Measurements from ENCODE around the gene CDH4.

CDH4 gene

DNA sequence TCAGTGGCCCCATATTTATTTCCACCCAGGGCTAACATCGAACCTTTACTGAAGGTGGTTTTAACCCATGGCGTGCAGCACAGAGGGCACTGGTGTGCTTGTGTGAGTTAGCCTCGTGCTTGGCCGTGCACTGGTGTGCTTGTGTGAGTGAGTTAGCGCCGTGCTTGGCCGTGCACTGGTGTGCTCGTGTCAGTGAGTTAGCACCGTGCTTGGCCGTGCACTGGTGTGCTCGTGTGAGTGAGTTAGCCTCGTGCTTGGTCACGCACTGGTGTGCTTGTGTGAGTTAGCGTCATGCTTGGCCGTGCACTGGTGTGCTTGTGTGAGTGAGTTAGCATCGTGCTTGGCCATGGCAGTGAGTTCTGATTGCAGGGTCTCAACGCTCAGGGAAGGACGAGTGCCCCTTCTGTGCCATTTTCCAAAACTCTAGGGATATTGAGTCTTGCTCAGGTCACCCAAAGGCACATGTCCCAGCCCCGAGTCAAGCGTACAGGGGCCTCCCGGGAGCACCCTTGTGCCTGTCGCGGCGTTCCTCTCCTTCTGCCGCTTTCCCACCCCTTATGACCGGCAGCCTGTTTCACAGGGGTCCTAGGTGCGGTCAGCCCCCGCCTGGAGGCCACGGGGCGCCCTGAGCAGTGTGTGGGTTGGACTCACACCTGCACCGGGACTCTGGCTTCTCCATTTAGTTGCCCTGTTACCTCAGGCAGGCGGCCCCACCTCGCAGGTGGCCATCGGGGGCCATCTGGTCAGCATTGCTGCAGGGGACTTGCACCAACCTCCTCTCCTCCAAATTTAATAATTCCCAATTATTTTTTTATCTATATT lies 399.1 kb downstream of the CDH4 start:
- Histone ChIP-seq H3K36me3 (replicated peaks) (no peaks in the 10 kb centered on the region), H3K4me3 (no peak overlapping the region), H3K9me3 (no peaks in the 10 kb centered on the region), H3K27me3 (ENCODE audit: low read depth) (no peaks in the 10 kb centered on the region), H3K4me1 (no peaks in the 10 kb centered on the region)
- in situ Hi-C loops (cut with MboI; ENCODE audit: low sequenced_read_pairs) = no loop called here
- no peak for DNase-seq (ENCODE audit: low spot score in 2 of 2)

DNA sequence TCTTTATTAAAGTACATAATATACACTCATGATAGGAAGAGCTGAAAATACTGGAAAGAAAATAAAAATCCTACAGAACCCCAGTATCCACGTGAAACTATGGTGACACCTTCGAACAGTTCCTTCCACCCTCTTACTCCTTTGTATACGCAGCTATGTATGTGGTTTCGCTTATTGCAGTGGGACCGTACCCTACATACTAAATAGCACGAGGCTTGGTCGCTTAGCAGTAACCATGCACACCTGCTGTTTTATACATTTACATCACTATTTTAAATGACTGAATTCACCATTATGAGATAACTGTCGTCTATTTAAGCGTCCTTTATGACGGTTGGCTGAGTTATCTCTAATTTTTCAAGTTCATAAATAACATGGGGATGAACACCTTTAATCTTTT lies 400.1 kb downstream of the CDH4 start:
- H3K36me3 ChIP-seq (replicated peaks) = no peaks in the 10 kb centered on the region
- no peaks in the 10 kb centered on the region for H3K9me3 ChIP-seq
- no peak overlapping the region for H3K4me3 ChIP-seq
- no peaks in the 10 kb centered on the region for H3K4me1 ChIP-seq
- H3K27me3 ChIP-seq (ENCODE audit: low read depth) = no peaks in the 10 kb centered on the region
- no peak for DNase-seq (ENCODE audit: low spot score in 2 of 2)
- in situ Hi-C loops (cut with MboI; ENCODE audit: low sequenced_read_pairs) = no loop called here

DNA sequence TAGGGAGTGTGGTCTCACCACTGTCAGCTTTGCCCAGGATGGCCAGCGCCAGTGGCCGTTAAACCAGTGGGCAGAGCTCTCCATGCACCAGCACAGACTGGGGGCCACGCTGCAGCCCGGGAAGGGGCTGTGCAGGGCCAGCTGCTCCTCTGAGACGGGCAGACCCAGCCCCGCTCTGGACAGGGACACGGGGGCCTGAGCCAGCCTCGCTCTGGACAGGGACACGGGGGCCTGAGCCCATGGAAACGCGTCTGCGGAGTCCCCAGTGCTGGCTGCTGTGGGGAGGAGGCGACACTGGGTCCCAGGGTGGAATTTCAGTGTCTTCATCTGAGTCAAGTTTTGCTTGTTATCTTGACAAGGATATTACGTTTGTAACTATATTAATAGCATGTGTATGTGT lies 402.7 kb downstream of the CDH4 start:
- Histone ChIP-seq H3K9me3 (no peaks in the 10 kb centered on the region), H3K27me3 (ENCODE audit: low read depth) (no peaks in the 10 kb centered on the region), H3K4me1 (no peaks in the 10 kb centered on the region), H3K4me3 (no peak overlapping the region), H3K36me3 (replicated peaks) (no peaks in the 10 kb centered on the region)
- DNase-seq (ENCODE audit: low spot score in 2 of 2) = no peak
- in situ Hi-C loops (cut with MboI; ENCODE audit: low sequenced_read_pairs) = no loop called here

GRCh38 chr20:61655591-61655990 lies 403.5 kb downstream of the CDH4 start:
- DNase-seq (ENCODE audit: low spot score in 2 of 2) = no peak
- no peaks in the 10 kb centered on the region for H3K9me3 ChIP-seq
- no peak overlapping the region for H3K4me3 ChIP-seq
- no peaks in the 10 kb centered on the region for H3K36me3 ChIP-seq (replicated peaks)
- no peaks in the 10 kb centered on the region for H3K4me1 ChIP-seq
- no peaks in the 10 kb centered on the region for H3K27me3 ChIP-seq (ENCODE audit: low read depth)
- in situ Hi-C loops (cut with MboI; ENCODE audit: low sequenced_read_pairs) = no loop called here

DNA sequence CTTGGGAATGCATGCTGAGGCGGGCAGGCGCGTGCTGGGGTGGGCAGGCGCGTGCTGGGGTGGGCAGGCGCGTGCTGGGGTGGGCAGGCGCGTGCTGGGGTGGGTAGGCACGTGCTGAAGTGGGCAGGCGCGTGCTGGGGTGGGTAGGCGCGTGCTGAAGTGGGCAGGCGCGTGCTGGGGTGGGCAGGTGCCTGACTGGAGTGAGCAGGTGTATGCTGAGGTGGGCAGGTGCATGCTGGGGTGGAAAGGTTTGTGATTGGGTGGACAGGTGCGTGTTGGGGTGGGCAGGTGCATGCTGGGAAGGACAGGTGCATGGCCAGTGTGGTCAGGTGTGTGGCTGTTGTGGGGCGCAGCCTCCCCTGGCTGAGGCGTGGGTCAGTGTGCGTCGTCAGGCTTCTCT lies 404.1 kb downstream of the CDH4 start:
- H3K27me3 ChIP-seq (ENCODE audit: low read depth) = no peaks in the 10 kb centered on the region
- DNase-seq (ENCODE audit: low spot score in 2 of 2) = no peak
- no peaks in the 10 kb centered on the region for H3K9me3 ChIP-seq
- no peak overlapping the region for H3K4me3 ChIP-seq
- in situ Hi-C loops (cut with MboI; ENCODE audit: low sequenced_read_pairs) = no loop called here
- H3K4me1 ChIP-seq = no peaks in the 10 kb centered on the region
- no peaks in the 10 kb centered on the region for H3K36me3 ChIP-seq (replicated peaks)

- no peak for DNase-seq (ENCODE audit: low spot score in 2 of 2)
- H3K27me3 ChIP-seq (ENCODE audit: low read depth) = no peaks in the 10 kb centered on the region
- in situ Hi-C loops (cut with MboI; ENCODE audit: low sequenced_read_pairs) = no loop called here
- H3K4me3 ChIP-seq = no peak overlapping the region
- H3K9me3 ChIP-seq = no peaks in the 10 kb centered on the region
- H3K4me1 ChIP-seq = no peaks in the 10 kb centered on the region
- H3K36me3 ChIP-seq (replicated peaks) = no peaks in the 10 kb centered on the region
Observed at GRCh38 chr20:61657721-61658377, 405.8 kb downstream of the CDH4 start.

- H3K4me1 ChIP-seq = no peaks in the 10 kb centered on the region
Observed at GRCh38 chr20:61658563-61658962, 406.5 kb downstream of the CDH4 start.

DNA sequence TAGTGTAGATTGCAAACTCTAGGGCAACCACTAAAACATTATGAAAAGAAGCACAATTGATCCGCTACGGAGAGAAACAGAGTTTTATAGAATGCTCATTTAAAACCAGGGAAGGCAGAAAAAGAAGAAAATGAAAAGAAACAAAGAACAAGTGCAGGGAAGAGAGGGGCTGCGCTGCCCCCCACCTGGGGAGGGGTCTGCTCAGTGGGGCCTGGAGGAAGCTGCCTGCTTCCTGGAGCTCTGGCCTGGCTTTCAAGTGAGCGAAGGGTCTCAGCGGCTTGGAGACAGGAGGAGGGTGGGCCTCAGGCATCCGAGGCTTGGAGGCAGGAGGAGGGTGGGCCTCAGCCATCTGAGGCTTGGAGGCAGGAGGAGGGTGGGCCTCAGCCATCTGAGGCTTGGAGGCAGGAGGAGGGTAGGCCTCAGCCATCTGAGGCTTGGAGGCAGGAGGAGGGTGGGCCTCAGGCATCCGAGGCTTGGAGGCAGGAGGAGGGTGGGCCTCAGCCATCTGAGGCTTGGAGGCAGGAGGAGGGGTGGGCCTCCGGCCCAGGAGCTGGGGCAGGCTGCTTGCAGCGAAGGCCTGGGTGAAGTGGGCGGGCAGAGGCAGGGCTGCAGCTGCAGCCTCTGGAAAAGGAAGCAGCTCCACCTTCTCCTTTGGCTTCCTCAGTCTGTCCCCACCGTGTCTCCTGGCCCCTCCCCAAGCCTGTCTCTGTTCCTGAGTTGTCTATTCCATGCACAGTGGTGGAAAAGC lies 407.4 kb downstream of the CDH4 start:
- Histone ChIP-seq H3K4me1 (no peaks in the 10 kb centered on the region), H3K27me3 (ENCODE audit: low read depth) (no peaks in the 10 kb centered on the region), H3K4me3 (no peak overlapping the region), H3K9me3 (no peaks in the 10 kb centered on the region), H3K36me3 (replicated peaks) (no peaks in the 10 kb centered on the region)
- in situ Hi-C loops (cut with MboI; ENCODE audit: low sequenced_read_pairs) = no loop called here
- DNase-seq (ENCODE audit: low spot score in 2 of 2) = no peak

More at GRCh38 chr20:61658563-61658962, 406.5 kb downstream of the CDH4 start:
- H3K4me3 ChIP-seq = no peak overlapping the region
- H3K9me3 ChIP-seq = no peaks in the 10 kb centered on the region
- no peaks in the 10 kb centered on the region for H3K36me3 ChIP-seq (replicated peaks)
- DNase-seq (ENCODE audit: low spot score in 2 of 2) = no peak
- H3K27me3 ChIP-seq (ENCODE audit: low read depth) = no peaks in the 10 kb centered on the region
- in situ Hi-C loops (cut with MboI; ENCODE audit: low sequenced_read_pairs) = no loop called here

- H3K4me3 ChIP-seq = no peak overlapping the region
- no peaks in the 10 kb centered on the region for H3K9me3 ChIP-seq
- DNase-seq (ENCODE audit: low spot score in 2 of 2) = no peak
- no peaks in the 10 kb centered on the region for H3K4me1 ChIP-seq
- no peaks in the 10 kb centered on the region for H3K27me3 ChIP-seq (ENCODE audit: low read depth)
- in situ Hi-C loops (cut with MboI; ENCODE audit: low sequenced_read_pairs) = no loop called here
- no peaks in the 10 kb centered on the region for H3K36me3 ChIP-seq (replicated peaks)
Observed at GRCh38 chr20:61659994-61660346, 407.9 kb downstream of the CDH4 start.

- Histone ChIP-seq H3K9me3 (no peaks in the 10 kb centered on the region), H3K36me3 (replicated peaks) (no peaks in the 10 kb centered on the region), H3K4me3 (no peak overlapping the region), H3K4me1 (no peaks in the 10 kb centered on the region), H3K27me3 (ENCODE audit: low read depth) (no peaks in the 10 kb centered on the region)
- no peak for DNase-seq (ENCODE audit: low spot score in 2 of 2)
- in situ Hi-C loops (cut with MboI; ENCODE audit: low sequenced_read_pairs) = no loop called here
Observed at GRCh38 chr20:61660559-61660958, 408.5 kb downstream of the CDH4 start.

DNA sequence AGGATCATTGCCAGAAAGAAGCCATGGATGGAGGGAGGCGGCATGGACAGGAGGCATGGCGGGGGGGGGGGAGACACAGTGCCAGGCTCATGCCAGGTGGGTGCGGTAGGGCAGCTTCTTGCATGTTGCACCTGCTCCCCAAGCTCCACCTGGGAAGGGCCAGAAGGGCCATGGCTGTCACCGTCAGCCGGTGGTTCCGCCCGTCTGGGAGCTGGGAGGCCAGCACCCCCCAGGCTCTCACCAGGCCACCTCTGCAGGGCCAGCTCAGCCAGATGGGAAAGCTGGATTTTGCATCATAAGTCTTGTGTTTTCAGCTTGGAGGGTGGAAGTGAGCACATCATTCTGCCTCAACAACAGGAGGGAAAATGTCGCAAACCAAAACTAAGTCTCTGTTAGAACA lies 409.0 kb downstream of the CDH4 start:
- Histone ChIP-seq H3K36me3 (replicated peaks) (no peaks in the 10 kb centered on the region), H3K9me3 (no peaks in the 10 kb centered on the region), H3K4me3 (no peak overlapping the region), H3K4me1 (no peaks in the 10 kb centered on the region), H3K27me3 (ENCODE audit: low read depth) (no peaks in the 10 kb centered on the region)
- no peak for DNase-seq (ENCODE audit: low spot score in 2 of 2)
- in situ Hi-C loops (cut with MboI; ENCODE audit: low sequenced_read_pairs) = no loop called here

- in situ Hi-C loops (cut with MboI; ENCODE audit: low sequenced_read_pairs) = no loop called here
- no peaks in the 10 kb centered on the region for H3K27me3 ChIP-seq (ENCODE audit: low read depth)
Observed at GRCh38 chr20:61661583-61661982, 409.5 kb downstream of the CDH4 start.

DNA sequence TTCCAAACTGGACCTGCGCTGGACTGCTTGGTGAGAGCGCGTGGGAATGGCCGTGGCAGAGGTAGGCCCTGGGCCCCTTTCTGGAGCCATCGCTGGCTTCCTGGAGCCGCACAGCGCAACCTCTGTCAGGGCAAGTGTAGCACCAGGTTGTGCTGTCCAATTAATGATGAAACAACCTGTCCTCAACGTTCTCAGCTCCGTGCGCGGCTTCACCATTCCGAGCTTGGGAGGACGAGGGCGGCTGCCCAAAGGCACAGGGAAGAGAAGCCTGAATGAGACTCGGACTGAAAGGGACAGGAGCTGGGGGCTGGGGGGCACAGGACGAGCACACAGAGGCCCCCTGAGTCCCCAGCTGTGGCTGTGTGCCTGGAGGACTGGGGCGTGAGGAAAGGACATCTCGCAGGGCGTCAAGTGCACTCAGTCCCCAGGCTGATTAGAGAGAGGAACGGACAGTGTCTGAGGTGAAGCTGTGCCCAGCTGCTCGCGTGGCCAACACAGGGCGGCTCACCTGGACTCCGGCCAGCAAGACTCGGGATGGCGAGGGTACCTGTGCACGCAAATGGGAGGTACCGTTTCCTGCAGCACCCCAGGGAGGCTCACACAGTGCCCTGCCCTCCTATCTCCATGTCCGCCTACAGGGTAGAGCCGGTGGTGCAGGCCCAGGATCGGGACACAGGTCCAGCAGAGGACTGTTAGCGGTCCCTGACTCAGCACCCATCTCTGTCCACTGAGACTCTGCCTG lies 410.3 kb downstream of the CDH4 start:
- Histone ChIP-seq H3K27me3 (ENCODE audit: low read depth) (no peaks in the 10 kb centered on the region), H3K36me3 (replicated peaks) (no peaks in the 10 kb centered on the region), H3K4me3 (no peak overlapping the region), H3K4me1 (no peaks in the 10 kb centered on the region), H3K9me3 (no peaks in the 10 kb centered on the region)
- in situ Hi-C loops (cut with MboI; ENCODE audit: low sequenced_read_pairs) = no loop called here
- no peak for DNase-seq (ENCODE audit: low spot score in 2 of 2)

More at GRCh38 chr20:61661583-61661982, 409.5 kb downstream of the CDH4 start:
- no peak overlapping the region for H3K4me3 ChIP-seq
- DNase-seq (ENCODE audit: low spot score in 2 of 2) = no peak
- H3K36me3 ChIP-seq (replicated peaks) = no peaks in the 10 kb centered on the region
- H3K4me1 ChIP-seq = no peaks in the 10 kb centered on the region
- no peaks in the 10 kb centered on the region for H3K9me3 ChIP-seq

Measured in HAP-1 (cell line).